OCI-LY1 (cell line): ENCODE measurements around the gene HPS5.
"Not testable (repeated sequence)": the region's sequence is repeated elsewhere in the genome, so short reads cannot be mapped to it uniquely, and the experiment has no call there.

ENCODE experiments used
- EZH2 ChIP-seq: fragments of 200-600 bp; sonication (generic), shearing (Covaris generic); IDR thresholded peaks from 2 replicates; pipeline ENCODE4 v1.8.0; 2017; ENCODE audit warnings: borderline replicate concordance, mixed run types, mild to moderate bottlenecking, antibody characterized with exemption, low read length, moderate library complexity, mixed read lengths
- TF ChIP-seq, protein P1 (sequence below): fragments of 200-600 bp; sonication (generic), shearing (Covaris generic); IDR thresholded peaks from 2 replicates; pipeline ENCODE4 v1.5.1; 2017; ENCODE audit warnings: mild to moderate bottlenecking, antibody characterized with exemption, low read length, moderate library complexity, mixed read lengths

DNA sequence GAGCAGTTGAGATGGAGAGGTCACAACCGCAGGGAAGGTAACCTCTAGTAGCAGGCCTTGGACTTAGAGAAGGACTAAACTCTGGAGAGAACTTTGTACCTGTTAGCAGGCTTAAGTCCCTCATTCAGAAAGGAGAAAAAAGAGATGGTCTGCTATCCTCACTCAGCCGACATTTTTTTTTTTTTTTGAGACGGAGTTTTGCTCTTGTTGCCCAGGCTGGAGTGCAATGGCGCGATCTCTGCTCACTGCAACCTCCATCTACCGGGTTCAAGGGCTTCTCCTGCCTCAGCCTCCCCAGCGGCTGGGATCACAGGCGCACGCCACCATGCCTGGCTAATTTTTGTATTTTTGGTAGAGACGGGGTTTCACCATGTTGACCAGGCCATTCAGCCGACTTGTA is 1.9 kb upstream of the HPS5 start:
- TF ChIP-seq, protein P1, sequence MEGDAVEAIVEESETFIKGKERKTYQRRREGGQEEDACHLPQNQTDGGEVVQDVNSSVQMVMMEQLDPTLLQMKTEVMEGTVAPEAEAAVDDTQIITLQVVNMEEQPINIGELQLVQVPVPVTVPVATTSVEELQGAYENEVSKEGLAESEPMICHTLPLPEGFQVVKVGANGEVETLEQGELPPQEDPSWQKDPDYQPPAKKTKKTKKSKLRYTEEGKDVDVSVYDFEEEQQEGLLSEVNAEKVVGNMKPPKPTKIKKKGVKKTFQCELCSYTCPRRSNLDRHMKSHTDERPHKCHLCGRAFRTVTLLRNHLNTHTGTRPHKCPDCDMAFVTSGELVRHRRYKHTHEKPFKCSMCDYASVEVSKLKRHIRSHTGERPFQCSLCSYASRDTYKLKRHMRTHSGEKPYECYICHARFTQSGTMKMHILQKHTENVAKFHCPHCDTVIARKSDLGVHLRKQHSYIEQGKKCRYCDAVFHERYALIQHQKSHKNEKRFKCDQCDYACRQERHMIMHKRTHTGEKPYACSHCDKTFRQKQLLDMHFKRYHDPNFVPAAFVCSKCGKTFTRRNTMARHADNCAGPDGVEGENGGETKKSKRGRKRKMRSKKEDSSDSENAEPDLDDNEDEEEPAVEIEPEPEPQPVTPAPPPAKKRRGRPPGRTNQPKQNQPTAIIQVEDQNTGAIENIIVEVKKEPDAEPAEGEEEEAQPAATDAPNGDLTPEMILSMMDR, result not testable (repeated sequence)
- TF ChIP-seq EZH2, result not testable (repeated sequence)
